RWPE2 (cell line): Measurements from ENCODE around the gene ARHGDIG.

Experiments
- ATAC-seq: fragments of 200-7000 bp; cut with Tn5 transposase; 3 replicates; pipeline ENCODE4 v1.9.1; 2021; ENCODE audit warnings: low read depth
- DNase-seq: peaks from one replicate; pipeline ENCODE4 v3.0.0-alpha.2; 2020; ENCODE audit warnings: low spot score
- H3K27ac ChIP-seq: fragments of 450-650 bp; 2 replicates; pipeline ENCODE4 v1.5.1; 2017; ENCODE audit warnings: mild to moderate bottlenecking; ENCODE audit not compliant: poor library complexity, severe bottlenecking
- H3K27me3 ChIP-seq: fragments of 250-450 bp; sonication (Bioruptor Pico); 2 replicates; pipeline ENCODE4 v1.5.1; 2021; ENCODE audit warnings: mild to moderate bottlenecking, moderate library complexity; ENCODE audit not compliant: insufficient read depth, poor library complexity, severe bottlenecking
- H3K36me3 ChIP-seq: fragments of 250-450 bp; sonication (Bioruptor Pico); 2 replicates; pipeline ENCODE4 v1.5.1; 2020; ENCODE audit warnings: low read depth, mild to moderate bottlenecking, moderate library complexity
- H3K4me1 ChIP-seq: fragments of 250-450 bp; sonication (Bioruptor Pico); 2 replicates; pipeline ENCODE4 v1.5.1; 2021; ENCODE audit warnings: mild to moderate bottlenecking, moderate library complexity; ENCODE audit not compliant: insufficient read depth, poor library complexity, severe bottlenecking
- H3K4me3 ChIP-seq: fragments of 250-450 bp; sonication (Bioruptor Pico); 2 replicates; pipeline ENCODE4 v1.5.1; 2021; ENCODE audit warnings: mild to moderate bottlenecking, moderate library complexity; ENCODE audit not compliant: severe bottlenecking
- H3K9me3 ChIP-seq: fragments of 250-450 bp; sonication (Bioruptor Pico); 2 replicates; pipeline ENCODE4 v1.5.1; 2021; ENCODE audit warnings: mild to moderate bottlenecking, moderate library complexity; ENCODE audit not compliant: severe bottlenecking
- TF ChIP-seq, protein P1 (sequence below): fragments of 450-650 bp; IDR thresholded peaks from one replicate; pipeline ENCODE4 v1.5.1; 2017; ENCODE audit warnings: mild to moderate bottlenecking, moderate library complexity; ENCODE audit not compliant: poor library complexity, severe bottlenecking

Gene ARHGDIG

GRCh38 chr16:263182-263774 is 17.1 kb upstream of the ARHGDIG start:
- Histone ChIP-seq H3K36me3 (0 out of 2 replicates have a peak, but pooled peaks cover 4% of the 10 kb centered on the region), H3K4me3 (no peak overlapping the region), H3K27ac (no peak overlapping the region), H3K9me3 (no peaks in the 10 kb centered on the region), H3K4me1 (peaks cover 5% of the 10 kb centered on the region), H3K27me3 (no peaks in the 10 kb centered on the region)
- TF ChIP-seq, protein P1, sequence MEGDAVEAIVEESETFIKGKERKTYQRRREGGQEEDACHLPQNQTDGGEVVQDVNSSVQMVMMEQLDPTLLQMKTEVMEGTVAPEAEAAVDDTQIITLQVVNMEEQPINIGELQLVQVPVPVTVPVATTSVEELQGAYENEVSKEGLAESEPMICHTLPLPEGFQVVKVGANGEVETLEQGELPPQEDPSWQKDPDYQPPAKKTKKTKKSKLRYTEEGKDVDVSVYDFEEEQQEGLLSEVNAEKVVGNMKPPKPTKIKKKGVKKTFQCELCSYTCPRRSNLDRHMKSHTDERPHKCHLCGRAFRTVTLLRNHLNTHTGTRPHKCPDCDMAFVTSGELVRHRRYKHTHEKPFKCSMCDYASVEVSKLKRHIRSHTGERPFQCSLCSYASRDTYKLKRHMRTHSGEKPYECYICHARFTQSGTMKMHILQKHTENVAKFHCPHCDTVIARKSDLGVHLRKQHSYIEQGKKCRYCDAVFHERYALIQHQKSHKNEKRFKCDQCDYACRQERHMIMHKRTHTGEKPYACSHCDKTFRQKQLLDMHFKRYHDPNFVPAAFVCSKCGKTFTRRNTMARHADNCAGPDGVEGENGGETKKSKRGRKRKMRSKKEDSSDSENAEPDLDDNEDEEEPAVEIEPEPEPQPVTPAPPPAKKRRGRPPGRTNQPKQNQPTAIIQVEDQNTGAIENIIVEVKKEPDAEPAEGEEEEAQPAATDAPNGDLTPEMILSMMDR, result no peak
- ATAC-seq, result no peak
- no peak for DNase-seq

GRCh38 chr16:263944-264343 is 16.4 kb upstream of the ARHGDIG start:
- peaks cover 5% of the 10 kb centered on the region for H3K4me1 ChIP-seq
- H3K9me3 ChIP-seq, result no peaks in the 10 kb centered on the region
- H3K27ac ChIP-seq, result no peak overlapping the region
- DNase-seq (peak; percentile 53), ATAC-seq (no peak)
- H3K4me3 ChIP-seq, result no peak overlapping the region
- H3K27me3 ChIP-seq, result no peaks in the 10 kb centered on the region
- H3K36me3 ChIP-seq, result 0 out of 2 replicates have a peak, but pooled peaks cover 4% of the 10 kb centered on the region
- TF ChIP-seq, protein P1, result no peak

- Histone ChIP-seq H3K36me3 (no peaks in the 10 kb centered on the region), H3K27me3 (no peaks in the 10 kb centered on the region), H3K4me1 (peaks cover 5% of the 10 kb centered on the region), H3K4me3 (no peak overlapping the region), H3K27ac (no peak overlapping the region), H3K9me3 (no peaks in the 10 kb centered on the region)
- DNase-seq (peak; percentile 60), ATAC-seq (no peak)
- TF ChIP-seq, protein P1, result no peak
Observed at GRCh38 chr16:264440-264951, 15.9 kb upstream of the ARHGDIG start.

DNA sequence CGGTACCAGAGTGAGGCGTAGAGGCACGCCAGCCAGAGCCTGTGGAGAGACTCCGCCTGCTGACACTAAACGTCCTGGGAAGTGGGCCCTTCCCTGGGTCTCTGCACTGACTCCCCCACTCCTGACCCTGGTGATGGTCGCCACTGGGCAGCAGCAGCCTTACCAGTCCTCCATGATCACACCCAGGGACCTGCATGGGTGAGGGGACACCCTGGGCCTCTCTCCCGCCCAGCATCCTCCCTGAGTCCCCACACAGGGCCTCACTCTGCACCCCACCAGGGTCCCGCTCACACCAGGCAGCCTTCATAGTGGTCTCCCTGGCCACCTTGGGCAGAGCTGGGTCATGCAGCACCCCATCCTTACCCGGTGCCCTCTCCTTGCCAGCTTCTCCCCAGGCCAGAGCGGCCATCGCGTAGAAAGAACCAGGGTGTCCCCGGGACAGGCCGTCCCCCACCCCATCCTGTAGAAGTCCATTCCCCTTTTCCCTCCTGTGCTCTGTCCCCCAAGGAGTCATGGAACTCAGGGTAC is 15.3 kb upstream of the ARHGDIG start:
- DNase-seq, result no peak

More for the DNA sequence above, 15.3 kb upstream of the ARHGDIG start:
- Histone ChIP-seq H3K27me3 (no peaks in the 10 kb centered on the region), H3K36me3 (no peaks in the 10 kb centered on the region), H3K9me3 (no peaks in the 10 kb centered on the region), H3K4me3 (no peak overlapping the region), H3K4me1 (peaks cover 5% of the 10 kb centered on the region), H3K27ac (no peak overlapping the region)
- ATAC-seq, result no peak
- TF ChIP-seq, protein P1, result no peak
